Measurements from ENCODE around the gene DOCK9.

The DOCK9 gene

DNA sequence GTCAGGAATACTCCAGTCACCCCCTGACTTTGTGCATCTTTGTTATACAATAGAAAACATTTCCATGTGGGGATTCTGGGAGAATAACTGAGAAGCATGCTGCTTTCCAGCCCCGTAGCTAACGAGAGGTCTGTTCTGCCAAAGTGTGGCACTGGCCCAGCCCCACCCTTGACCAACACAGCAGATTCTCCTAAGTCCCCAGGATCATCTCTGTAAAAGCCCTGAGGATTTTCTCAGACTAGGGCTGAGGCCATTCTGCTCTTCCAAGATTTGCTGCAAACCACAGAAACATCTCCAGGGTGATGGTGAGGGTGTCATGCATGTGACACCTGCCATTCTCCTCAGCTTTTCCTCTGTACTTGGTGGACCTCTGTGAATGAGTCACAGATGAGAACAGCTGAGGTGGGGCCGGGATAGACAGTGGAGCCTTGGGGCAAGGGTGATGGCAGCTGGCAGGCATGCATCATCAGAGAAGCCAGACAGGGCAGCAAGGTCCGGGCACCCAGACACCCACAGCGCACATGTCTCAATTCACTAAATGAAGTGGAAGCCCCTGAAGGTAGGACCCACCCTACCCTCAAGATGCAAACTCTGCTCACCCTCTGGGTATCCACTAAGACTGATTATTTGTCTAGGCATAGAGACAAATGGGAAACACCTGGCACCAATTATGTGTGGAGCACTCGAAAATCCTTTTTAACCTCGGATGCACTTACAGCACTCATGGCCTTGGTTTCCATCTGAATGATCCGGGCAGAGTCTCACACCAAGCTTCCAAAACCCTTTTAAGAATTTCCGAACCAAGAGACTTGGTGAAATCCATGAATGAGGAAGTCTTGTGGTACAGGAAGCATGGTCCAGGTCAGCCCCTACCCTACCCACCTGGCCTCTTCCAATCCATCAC is 20.1 kb upstream of the DOCK9 start:
- no peak for DNase-seq (ENCODE audit: low read depth in 2 of 2)

- no peak for DNase-seq (ENCODE audit: low read depth in 2 of 2)
Observed at GRCh38 chr13:98997011-98997730, 19.3 kb upstream of the DOCK9 start.

DNA sequence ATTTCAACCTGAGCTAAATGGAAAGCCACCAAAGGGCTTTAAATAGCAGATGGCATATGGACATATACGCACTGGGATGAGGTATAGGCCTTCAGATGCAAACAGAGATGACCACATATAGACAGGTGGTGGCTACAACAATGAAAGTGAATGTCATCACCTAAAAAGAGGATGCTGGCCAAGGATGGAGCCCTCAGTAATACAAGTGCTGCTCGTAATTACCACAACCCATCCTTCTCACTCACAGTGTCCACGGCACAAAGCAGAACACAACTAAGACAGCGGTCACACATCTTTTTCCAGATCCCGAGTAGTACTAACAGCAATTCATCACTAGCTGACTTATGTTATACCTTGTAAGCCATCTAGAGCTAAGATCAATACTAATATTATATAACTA is 18.2 kb upstream of the DOCK9 start:
- DNase-seq (ENCODE audit: low read depth in 2 of 2): no peak

GRCh38 chr13:98994896-98995295 is 17.0 kb upstream of the DOCK9 start:
- DNase-seq (ENCODE audit: low read depth in 2 of 2): no peak

GRCh38 chr13:98994080-98994479 is 16.2 kb upstream of the DOCK9 start:
- no peak for DNase-seq (ENCODE audit: low read depth in 2 of 2)

DNA sequence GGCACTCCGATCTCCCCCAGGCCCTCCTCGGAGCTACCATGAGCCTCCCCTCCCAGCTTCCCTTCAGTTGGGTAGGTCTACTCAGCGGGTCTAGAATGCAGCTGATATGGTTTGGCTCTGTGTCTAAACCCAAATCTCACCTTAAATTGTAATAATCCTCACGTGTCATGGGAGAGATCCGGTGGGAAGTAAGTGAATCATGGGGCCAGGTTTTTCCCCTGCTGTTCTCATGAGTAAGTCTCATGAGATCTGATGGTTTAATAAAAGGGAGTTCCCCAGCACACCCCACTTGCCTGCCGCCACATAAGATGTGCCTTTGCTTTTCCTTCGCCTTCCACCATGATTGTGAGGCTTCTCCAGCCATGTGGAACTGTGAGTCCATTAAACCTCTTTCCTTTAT is 14.5 kb upstream of the DOCK9 start:
- DNase-seq (ENCODE audit: low read depth in 2 of 2): no peak

- no peak for DNase-seq (ENCODE audit: low read depth in 2 of 2)
Observed at GRCh38 chr13:98990701-98991100, 12.8 kb upstream of the DOCK9 start.

DNA sequence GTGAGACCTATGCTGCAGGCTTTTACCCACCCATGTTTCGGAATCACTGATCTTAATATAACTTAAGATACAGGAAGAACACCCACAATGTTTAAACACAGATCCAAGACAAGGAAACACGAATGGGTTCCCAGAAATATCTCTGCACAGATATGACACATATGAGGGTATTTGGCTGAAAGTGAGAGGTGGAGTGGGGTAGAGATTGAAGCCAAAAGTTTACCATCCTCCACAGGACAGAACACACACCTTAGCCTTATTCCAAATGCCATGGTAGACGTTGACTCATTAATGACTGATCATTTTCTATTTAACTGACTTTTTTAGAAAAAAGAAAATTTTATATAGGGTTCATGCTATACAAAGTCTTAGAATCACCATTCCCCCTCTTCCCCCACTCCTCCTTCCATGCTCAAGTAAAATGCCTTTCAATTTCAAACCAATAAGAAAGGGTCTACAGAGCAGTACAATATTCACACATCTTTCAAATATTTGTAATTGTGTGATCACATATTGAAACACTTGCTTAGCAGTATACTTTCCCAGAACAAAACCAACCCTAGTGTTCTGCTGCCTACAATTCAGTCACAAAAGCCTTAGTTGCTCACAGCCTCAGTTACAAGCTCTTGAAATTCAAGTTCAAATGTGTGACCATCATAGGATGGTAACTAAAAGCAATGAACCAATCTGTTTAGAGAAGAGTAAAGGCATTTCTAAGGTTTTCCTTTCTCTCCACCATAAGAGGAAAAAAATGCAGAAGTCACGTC is 11.8 kb upstream of the DOCK9 start:
- no peak for DNase-seq (ENCODE audit: low read depth in 2 of 2)

- no peak for DNase-seq (ENCODE audit: low read depth in 2 of 2)
Observed at GRCh38 chr13:98988780-98989179, 10.9 kb upstream of the DOCK9 start.

DNA sequence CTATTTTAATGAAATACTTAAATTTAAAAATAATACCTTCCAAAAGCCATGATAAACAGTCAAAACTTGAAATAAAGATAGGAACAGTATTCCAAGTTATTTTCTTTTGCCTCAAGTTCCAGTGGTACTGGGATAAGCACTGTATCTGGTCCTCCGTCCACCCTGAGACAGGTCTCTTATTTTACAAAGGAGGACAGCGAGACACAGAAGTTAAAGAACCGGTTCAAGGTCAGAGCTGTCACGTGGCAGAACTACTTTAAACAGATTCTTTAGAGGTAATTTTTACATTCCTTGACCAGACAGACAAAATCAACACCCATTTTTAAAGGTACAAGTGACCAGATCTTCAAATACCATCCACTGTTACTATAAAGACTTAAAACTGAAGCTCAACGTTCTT is 10.4 kb upstream of the DOCK9 start:
- DNase-seq (ENCODE audit: low read depth in 2 of 2): no peak

- DNase-seq (ENCODE audit: low read depth in 2 of 2): no peak
Observed at GRCh38 chr13:98987275-98987674, 9.4 kb upstream of the DOCK9 start.

DNA sequence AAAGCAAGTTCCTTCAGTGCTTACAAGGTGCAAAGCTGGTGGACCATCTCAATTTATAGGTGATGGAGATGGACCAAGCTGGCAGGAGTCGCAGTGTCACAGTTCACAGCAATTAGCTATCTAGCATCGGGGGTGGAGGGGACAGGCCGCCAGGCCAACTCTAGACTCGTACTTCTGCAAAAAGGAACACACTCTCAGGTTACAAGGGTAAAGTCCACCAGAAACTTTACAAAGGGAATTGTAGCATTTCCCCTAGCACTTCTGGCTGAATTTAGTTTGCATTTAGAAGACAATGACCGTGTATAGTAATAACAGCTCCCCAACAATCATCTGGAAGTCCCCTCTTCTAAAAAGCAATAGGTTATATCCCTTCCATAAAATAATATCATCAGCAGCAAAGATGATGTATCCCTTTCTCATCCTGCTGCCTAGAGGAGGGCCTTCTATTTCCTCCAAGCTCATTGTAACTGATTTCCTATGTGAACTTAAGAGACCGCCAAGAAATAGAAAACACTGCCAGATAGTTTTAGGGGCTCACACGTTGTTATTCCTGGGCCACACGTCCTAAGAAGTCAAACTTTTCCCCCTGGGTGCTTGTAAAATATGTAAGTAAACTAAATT is 8.5 kb upstream of the DOCK9 start:
- DNase-seq (ENCODE audit: low read depth in 2 of 2): no peak

GRCh38 chr13:98985591-98985990 is 7.7 kb upstream of the DOCK9 start:
- no peak for DNase-seq (ENCODE audit: low read depth in 2 of 2)

- DNase-seq (ENCODE audit: low read depth in 2 of 2): no peak
Observed at GRCh38 chr13:98984983-98985382, 7.1 kb upstream of the DOCK9 start.

GRCh38 chr13:98984118-98984517 is 6.3 kb upstream of the DOCK9 start:
- DNase-seq (ENCODE audit: low read depth in 2 of 2): no peak

DNA sequence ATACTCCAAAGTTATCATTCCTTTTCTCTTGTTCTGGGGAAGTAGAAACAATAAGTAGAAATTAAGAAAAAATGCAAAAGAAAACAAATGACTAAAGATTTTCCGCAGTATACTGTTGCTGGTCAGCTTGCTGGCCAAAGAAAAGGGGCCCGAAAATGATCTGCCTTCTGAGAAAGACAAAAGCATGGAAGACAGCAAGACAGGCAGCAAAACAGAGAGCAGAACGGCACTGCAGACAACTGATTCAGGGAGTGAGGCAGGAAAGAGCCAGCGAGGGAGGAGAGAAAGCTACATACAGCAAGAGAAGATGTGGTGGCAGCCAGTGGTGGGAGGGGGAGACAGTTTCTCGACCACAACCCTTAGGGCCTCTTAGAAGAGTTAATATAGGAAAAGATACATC is 5.3 kb upstream of the DOCK9 start:
- DNase-seq (ENCODE audit: low read depth in 2 of 2): no peak

GRCh38 chr13:98981369-98982080 is 3.7 kb upstream of the DOCK9 start:
- no peak for DNase-seq (ENCODE audit: low read depth in 2 of 2)

GRCh38 chr13:98979012-98979660 is 1.3 kb upstream of the DOCK9 start:
- DNase-seq (ENCODE audit: low read depth in 2 of 2): no peak

- DNase-seq (ENCODE audit: low read depth in 2 of 2): no peak
Observed at GRCh38 chr13:98978280-98978679, 416 bp upstream of the DOCK9 start.

- DNase-seq (ENCODE audit: low read depth in 2 of 2): no peak
Observed at GRCh38 chr13:98976941-98977340, 923 bp downstream of the DOCK9 start.

GRCh38 chr13:98976338-98976737 is 1.5 kb downstream of the DOCK9 start:
- no peak for DNase-seq (ENCODE audit: low read depth in 2 of 2)
